GM11168 (cell line): ENCODE measurements around the gene ZNF625.
"Not testable (repeated sequence)": the region's sequence is repeated elsewhere in the genome, so short reads cannot be mapped to it uniquely, and the experiment has no call there.

ENCODE experiments used
- in situ Hi-C: fragments of 300-500 bp; cut with MboI; formaldehyde crosslinking; loops from one replicate; pipeline ENCODE4 v1.12.0; 2022; ENCODE audit warnings: low sequenced_read_pairs; ENCODE audit not compliant: unreplicated experiment

The ZNF625 gene

GRCh38 chr19:12139885-12140544 lies 16.5 kb downstream of the ZNF625 start, which contains the start of gene ZNF20:
Gene ZNF20, minus strand, starts transcription at chr19:12140350. Its CDS starts 168 bp downstream, at chr19:12140182.
- in situ Hi-C loops = loop anchor here (5.0 to 10.0 kb wide), 2 partner anchors 48 to 215 kb away; partner anchors contain the start of gene ZNF700

- in situ Hi-C loops = no loop called here
These were observed 17.3 kb downstream of the ZNF625 start for GRCh38 chr19:12139269-12139668.

GRCh38 chr19:12137221-12137940 lies 19.2 kb downstream of the ZNF625 start:
- in situ Hi-C loops = no loop called here

GRCh38 chr19:12133069-12133468 lies 23.5 kb downstream of the ZNF625 start:
- in situ Hi-C loops = no loop called here

GRCh38 chr19:12126707-12127106 lies 29.8 kb downstream of the ZNF625 start:
- in situ Hi-C loops = no loop called here

GRCh38 chr19:12117201-12117970 lies 39.1 kb downstream of the ZNF625 start:
- in situ Hi-C loops = no loop called here

- in situ Hi-C loops = no loop called here
These were observed 43.4 kb downstream of the ZNF625 start for GRCh38 chr19:12113121-12113520.

GRCh38 chr19:12112701-12113100 lies 43.8 kb downstream of the ZNF625 start:
- in situ Hi-C loops = no loop called here

GRCh38 chr19:12111943-12112637 lies 44.4 kb downstream of the ZNF625 start:
- in situ Hi-C loops = no loop called here

- in situ Hi-C loops = no loop called here
These were observed 45.4 kb downstream of the ZNF625 start for GRCh38 chr19:12111176-12111575.

- in situ Hi-C loops = not testable (repeated sequence)
These were observed 52.6 kb downstream of the ZNF625 start for GRCh38 chr19:12103909-12104308.

- in situ Hi-C loops = no loop called here
These were observed 58.5 kb downstream of the ZNF625 start for GRCh38 chr19:12098040-12098439.

- in situ Hi-C loops = no loop called here
These were observed 61.3 kb downstream of the ZNF625 start for GRCh38 chr19:12095111-12095790.
